Fibroblast of pulmonary artery (primary cell): ENCODE data around the gene ULK1.
"Not testable (repeated sequence)": the region's sequence is repeated elsewhere in the genome, so short reads cannot be mapped to it uniquely, and the experiment has no call there.

ENCODE experiments used
- DNase-seq: peaks from one replicate; pipeline ENCODE4 v3.0.0-alpha.2; 2010; ENCODE audit warnings: low read depth
- H3K4me3 ChIP-seq: replicated peaks from 2 replicates; pipeline ENCODE4 v1.5.1; 2011; ENCODE audit warnings: low read depth, mild to moderate bottlenecking, control low read depth, low read length, moderate library complexity
- TF ChIP-seq, protein P1 (sequence below): IDR thresholded peaks from 2 replicates; pipeline ENCODE4 v1.5.1; 2011; ENCODE audit warnings: mild to moderate bottlenecking, control low read depth, low read length, inconsistent platforms; ENCODE audit errors: missing control alignments

Gene ULK1

DNA sequence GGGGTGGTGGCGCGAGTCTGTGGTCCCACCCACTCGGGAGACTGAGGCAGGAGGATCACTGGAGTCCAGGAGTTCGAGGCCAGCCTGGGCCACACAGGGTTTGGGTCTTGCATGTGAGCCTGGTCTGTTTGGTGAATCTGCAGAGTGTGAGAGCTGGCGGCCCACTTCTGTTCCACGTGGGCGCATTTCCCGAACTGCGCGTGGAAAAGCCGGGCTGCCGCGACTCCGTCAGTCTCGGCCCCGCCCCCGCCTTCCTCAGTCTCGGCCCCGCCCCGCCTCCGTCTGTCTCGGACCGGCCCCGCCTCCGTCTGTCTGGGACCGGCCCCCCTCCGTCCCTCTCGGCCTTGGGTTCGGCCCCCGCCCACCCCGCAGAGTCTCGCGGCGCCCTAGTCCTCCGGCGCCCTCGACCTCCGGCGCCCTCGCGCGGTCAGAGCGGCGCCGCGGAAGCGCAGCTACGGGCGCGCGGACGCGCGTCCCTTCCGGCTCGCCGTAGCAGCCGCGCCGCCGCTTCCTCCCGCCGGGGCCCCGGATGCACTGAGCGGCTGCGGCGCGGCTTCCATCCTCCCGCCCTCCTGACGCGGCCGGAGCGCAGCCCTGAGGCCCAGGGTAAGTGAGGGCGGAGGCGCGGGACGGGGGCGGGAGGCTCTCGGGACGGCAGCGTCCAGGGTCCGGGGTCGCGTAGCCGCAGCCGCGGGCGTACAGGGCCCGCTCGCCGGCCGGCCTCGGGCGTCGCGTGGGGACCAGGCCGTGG lies 55.2 kb downstream of the ULK1 start, which contains the start of gene EP400:
Gene EP400 (plus strand): TSS at position 512 of the 751 bp plus-strand sequence. CDS start 10,678 bp downstream, outside the sequence.
- H3K4me3 ChIP-seq = peak within 1 kb of the TSS; percentile 81
- peak; percentile 94 for DNase-seq
- TF ChIP-seq, protein P1, sequence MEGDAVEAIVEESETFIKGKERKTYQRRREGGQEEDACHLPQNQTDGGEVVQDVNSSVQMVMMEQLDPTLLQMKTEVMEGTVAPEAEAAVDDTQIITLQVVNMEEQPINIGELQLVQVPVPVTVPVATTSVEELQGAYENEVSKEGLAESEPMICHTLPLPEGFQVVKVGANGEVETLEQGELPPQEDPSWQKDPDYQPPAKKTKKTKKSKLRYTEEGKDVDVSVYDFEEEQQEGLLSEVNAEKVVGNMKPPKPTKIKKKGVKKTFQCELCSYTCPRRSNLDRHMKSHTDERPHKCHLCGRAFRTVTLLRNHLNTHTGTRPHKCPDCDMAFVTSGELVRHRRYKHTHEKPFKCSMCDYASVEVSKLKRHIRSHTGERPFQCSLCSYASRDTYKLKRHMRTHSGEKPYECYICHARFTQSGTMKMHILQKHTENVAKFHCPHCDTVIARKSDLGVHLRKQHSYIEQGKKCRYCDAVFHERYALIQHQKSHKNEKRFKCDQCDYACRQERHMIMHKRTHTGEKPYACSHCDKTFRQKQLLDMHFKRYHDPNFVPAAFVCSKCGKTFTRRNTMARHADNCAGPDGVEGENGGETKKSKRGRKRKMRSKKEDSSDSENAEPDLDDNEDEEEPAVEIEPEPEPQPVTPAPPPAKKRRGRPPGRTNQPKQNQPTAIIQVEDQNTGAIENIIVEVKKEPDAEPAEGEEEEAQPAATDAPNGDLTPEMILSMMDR = no peak

DNA sequence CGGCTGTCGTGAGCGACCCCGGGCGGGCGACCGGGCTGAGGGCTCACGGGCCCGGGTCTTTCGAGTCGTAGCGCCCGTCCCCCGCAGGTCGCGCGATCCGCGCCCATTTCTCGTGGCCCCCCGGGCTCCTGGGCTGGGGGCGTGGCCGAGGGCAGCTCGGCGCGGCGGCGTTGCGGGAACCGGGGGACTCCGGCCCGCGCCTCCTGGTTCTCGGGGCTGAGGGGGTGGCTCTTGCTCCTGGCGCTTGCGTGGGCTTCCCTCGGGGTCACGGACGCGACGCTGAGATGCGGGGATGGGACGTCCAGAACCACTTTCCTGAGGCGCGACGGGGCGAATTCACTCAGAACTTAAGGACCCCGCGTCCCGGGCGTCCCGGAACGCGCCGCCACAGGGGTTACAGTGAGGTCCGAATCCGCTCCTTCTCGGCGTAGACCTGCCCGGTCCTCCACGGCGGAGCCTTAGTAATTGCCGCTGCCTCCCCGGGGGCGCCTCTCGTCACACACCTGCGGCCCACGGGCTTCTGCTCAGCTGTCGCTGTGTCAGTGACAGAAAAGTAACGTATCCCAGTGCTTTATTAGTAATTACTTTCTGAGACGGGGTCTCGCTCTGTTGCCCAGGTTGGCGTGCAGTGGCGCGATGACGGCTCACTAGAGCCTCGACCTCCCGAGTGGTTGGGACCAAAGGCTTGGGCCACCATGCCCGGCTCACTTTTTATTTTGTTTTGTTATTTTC lies 55.9 kb downstream of the ULK1 start:
- TF ChIP-seq, protein P1 = no peak

DNA sequence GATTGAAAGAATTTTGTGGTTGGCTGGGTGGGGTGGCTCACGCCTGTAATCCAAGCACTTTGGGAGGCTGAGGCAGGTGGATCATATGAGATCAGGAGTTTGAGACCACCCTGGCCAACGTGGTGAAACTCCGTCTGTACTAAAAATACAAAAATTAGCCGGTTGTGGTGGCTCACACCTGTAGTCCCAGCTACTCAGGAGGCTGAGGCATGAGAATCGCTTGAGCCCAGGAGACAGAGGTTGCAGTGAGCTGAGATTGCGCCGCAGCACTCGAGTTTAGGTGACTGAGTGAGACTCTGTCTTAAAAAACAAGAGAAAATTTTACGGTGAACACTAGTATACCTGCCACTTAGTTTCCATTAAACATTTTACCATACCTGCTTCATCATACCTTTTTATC lies 59.4 kb downstream of the ULK1 start:
- H3K4me3 ChIP-seq, DNase-seq: not testable (repeated sequence)

More for the DNA sequence above, 55.9 kb downstream of the ULK1 start:
- DNase-seq = no peak
- peak overlapping the region; percentile 81 for H3K4me3 ChIP-seq

DNA sequence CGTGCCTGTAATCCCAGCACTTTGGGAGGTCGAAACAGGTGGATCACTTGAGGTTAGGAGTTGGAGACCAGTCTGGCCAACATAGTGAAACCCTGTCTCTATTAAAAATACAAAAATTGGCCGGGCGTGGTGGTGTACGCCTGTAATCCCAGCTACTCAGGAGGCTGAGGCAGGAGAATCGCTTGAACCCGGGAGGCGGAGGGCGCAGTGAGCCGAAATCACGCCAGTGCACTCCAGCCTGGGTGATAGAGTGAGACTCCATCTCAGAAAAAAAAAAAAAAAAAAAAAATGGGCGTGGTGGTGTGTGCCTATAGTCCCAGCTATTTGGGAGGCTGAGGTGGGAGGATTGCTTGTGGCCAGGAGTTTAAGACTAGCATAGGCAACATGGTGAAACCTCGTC lies 60.0 kb downstream of the ULK1 start:
- H3K4me3 ChIP-seq = not testable (repeated sequence)

DNA sequence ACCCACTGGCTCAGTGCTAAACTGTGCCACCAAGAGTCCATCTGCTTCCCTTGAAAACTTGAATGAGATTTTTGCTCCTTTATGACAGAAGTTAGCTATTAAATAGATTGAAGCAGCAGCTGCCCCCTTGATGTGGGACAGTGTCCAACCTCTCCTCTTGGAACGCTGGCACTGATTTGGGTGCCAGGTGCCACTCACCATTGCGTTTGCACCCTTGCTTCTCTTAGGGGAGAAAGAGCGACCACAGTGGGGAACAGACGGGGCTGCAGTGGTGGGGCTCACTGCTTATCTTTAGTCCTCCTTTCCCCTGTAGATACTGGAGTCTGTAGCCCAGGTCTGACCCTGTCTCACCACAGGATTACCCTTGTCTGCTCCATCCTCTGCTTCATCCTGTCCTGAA lies 64.7 kb downstream of the ULK1 start:
- TF ChIP-seq, protein P1 = no peak
- H3K4me3 ChIP-seq = no peak overlapping the region
- no peak for DNase-seq

More for the DNA sequence above, 60.0 kb downstream of the ULK1 start:
- not testable (repeated sequence) for DNase-seq

DNA sequence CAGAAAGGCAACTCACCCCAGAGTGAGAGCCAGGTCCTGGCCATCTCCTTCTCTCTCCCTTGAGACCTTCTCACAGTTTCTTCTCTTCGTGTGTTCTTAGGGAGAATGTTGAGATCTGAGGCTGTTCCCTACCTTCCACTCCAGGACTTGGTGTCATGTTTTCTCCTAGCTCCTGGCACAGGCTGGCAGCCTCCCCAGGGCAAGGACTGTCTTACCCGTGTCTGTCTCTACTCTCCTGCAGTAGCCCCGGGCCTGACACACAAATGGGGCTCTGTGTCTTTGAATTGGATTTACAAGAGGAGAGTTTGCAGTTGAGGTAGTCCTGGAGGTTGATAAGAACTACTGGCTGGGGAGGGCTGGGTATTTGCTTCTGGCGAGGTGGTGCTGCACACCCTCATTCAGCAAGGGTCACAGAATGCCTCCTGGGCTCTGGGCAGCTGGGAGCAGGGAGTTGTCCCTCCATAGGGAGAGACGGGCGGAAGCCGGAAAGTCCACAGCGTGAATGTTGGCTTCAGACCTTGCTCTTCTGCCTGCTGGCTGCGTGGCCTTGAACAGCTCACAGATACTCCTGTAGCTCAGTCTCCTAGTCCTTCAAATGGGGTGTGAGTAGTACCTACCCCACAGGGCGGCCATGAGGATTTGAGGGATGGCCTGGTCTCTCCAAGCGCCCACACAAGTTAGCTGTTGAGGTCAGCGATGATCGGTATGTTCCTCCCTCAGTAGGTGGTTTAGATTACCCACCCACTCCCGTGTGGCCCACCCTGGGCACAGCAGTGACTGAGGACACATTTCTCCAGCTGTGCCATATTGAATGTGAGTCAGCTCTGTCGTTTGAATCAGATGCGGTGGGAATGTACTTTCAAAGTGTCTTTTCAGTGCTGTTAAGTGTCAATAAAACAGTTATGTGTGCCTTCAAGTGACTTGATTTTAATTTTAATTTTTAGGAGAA lies 65.5 kb downstream of the ULK1 start:
- H3K4me3 ChIP-seq = no peak overlapping the region
- no peak for DNase-seq
- TF ChIP-seq, protein P1 = no peak

DNA sequence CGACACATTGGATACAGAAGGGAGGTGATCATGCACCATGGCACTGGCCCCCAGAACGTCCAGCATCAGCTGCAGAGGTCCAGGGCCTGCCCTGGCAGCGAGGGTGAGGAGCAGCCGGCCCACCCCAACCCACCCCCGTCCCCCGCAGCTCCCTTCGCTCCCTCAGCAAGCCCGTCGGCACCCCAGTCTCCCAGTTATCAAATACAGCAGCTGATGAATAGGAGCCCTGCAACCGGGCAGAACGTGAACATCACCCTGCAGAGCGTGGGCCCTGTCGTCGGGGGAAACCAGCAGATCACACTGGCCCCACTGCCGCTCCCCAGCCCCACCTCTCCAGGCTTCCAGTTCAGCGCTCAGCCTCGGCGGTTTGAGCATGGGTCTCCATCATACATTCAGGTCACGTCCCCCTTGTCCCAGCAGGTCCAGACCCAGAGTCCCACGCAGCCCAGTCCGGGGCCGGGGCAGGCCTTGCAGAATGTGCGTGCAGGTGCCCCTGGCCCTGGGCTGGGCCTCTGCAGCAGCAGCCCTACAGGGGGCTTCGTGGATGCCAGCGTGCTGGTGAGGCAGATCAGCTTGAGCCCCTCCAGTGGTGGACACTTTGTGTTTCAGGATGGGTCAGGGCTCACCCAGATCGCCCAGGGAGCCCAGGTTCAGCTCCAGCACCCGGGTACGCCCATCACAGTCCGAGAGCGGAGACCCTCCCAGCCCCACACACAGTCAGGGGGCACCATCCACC lies 66.3 kb downstream of the ULK1 start:
- DNase-seq, H3K4me3 ChIP-seq: not testable (repeated sequence)

DNA sequence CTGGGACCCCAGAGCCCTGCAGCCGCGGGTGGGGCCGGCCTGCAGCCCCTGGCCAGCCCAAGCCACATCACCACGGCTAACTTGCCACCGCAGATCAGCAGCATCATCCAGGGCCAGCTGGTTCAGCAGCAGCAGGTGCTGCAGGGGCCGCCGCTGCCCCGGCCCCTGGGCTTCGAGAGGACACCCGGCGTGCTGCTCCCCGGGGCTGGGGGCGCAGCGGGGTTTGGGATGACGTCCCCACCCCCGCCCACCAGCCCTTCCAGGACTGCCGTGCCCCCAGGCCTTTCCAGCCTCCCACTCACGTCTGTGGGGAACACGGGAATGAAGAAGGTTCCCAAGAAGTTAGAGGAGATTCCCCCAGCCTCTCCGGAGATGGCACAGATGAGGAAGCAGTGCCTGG lies 66.9 kb downstream of the ULK1 start:
- DNase-seq, H3K4me3 ChIP-seq: not testable (repeated sequence)
